Glutamatergic neuron (in vitro differentiated cells): Measurements from ENCODE around the gene SEC22A. TPM values are rescaled to one million over a fixed set of nuclear protein-coding genes. Genes with fewer than 3 reads are reported as not detected.
"Not testable (repeated sequence)": the region's sequence is repeated elsewhere in the genome, so short reads cannot be mapped to it uniquely, and the experiment has no call there.

Source experiments
- DNase-seq: peaks from one replicate; pipeline ENCODE4 v3.0.0; 2022
- H3K27ac Mint-ChIP-seq: one replicate; pipeline ENCODE4 v1.8.0; 2020; ENCODE audit warnings: mild to moderate bottlenecking, mixed read lengths, inconsistent platforms; ENCODE audit not compliant: unreplicated experiment
- H3K27me3 Mint-ChIP-seq: one replicate; pipeline ENCODE4 v1.8.0; 2020; ENCODE audit warnings: mild to moderate bottlenecking, moderate library complexity, mixed read lengths, inconsistent platforms; ENCODE audit not compliant: unreplicated experiment
- H3K36me3 Mint-ChIP-seq: one replicate; pipeline ENCODE4 v1.8.0; 2020; ENCODE audit warnings: mild to moderate bottlenecking, mixed read lengths, inconsistent platforms; ENCODE audit not compliant: unreplicated experiment
- H3K4me1 Mint-ChIP-seq: one replicate; pipeline ENCODE4 v1.8.0; 2020; ENCODE audit warnings: mild to moderate bottlenecking, low read depth, mixed read lengths, inconsistent platforms; ENCODE audit not compliant: unreplicated experiment
- H3K4me3 Mint-ChIP-seq: one replicate; pipeline ENCODE4 v1.8.0; 2020; ENCODE audit warnings: mild to moderate bottlenecking, mixed read lengths, inconsistent platforms; ENCODE audit not compliant: unreplicated experiment
- H3K9me3 Mint-ChIP-seq: one replicate; pipeline ENCODE4 v1.8.0; 2020; ENCODE audit warnings: mild to moderate bottlenecking, moderate library complexity, mixed read lengths, inconsistent platforms; ENCODE audit not compliant: unreplicated experiment
- total RNA-seq: library from RNA; stranded (reverse); fragmentation: NEBNext Ultra II Directional; extraction: Animal tissue kit (Norgen Biotek cat#: 25700); gene quantifications from one replicate; pipeline ENCODE4 v1.2.1, GENCODE V29; 2021; ENCODE audit not compliant: unreplicated experiment
- TF ChIP-seq, protein P1 (sequence below): fragments of 200-600 bp; sonication (generic); IDR thresholded peaks from one replicate; pipeline ENCODE4 v1.5.0; 2021; ENCODE audit not compliant: partially characterized antibody, unreplicated experiment

Gene SEC22A
- total RNA-seq, 1 donor from 2014 or later = 14.6 TPM

DNA sequence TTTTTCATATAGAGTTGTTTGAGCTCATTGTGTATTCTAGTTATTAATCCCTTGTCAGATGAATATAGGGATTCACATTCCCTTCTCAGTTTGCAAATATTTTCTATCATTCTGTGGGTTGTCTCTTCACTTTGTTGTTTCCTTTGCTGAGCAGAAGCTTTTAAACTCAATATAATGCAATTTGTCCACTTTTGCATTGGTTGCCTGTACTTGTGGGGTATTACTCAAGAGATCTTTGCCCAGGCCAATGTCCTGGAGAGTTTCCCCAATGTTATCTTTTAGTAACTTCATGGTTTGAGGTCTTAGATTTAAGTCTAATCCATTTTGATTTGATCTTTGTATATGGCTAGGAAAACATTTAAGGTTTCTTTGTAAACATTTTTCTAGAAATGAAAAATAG is 24.8 kb downstream of the SEC22A start:
- H3K4me1 Mint-ChIP-seq = no peaks in the 10 kb centered on the region
- peaks cover 29% of the 10 kb centered on the region for H3K36me3 Mint-ChIP-seq
- no peaks in the 10 kb centered on the region for H3K27me3 Mint-ChIP-seq

DNA sequence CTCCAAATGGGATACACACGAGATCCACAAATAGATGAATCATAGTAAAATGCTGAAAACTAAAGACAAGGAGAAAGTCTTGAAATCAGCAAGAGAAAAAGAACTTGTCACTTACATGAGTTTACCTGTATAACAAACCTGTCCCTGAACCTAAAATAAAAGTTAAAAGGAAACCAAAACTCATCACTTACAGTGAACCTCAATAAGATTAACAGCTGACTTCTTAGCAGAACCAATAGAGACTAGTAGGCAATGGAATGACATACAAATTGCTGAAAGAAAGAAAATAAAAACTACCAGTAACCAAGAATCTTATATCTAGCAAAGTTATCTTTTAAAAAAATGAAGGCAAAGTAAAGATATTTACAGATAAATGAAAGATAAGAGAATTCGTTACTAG is 27.4 kb downstream of the SEC22A start:
- Mint-ChIP-seq H3K4me1 (no peaks in the 10 kb centered on the region), H3K9me3 (no peaks in the 10 kb centered on the region), H3K36me3 (peaks cover 29% of the 10 kb centered on the region), H3K27ac (no peak overlapping the region), H3K27me3 (no peaks in the 10 kb centered on the region), H3K4me3 (no peak overlapping the region)
- TF ChIP-seq, protein P1, sequence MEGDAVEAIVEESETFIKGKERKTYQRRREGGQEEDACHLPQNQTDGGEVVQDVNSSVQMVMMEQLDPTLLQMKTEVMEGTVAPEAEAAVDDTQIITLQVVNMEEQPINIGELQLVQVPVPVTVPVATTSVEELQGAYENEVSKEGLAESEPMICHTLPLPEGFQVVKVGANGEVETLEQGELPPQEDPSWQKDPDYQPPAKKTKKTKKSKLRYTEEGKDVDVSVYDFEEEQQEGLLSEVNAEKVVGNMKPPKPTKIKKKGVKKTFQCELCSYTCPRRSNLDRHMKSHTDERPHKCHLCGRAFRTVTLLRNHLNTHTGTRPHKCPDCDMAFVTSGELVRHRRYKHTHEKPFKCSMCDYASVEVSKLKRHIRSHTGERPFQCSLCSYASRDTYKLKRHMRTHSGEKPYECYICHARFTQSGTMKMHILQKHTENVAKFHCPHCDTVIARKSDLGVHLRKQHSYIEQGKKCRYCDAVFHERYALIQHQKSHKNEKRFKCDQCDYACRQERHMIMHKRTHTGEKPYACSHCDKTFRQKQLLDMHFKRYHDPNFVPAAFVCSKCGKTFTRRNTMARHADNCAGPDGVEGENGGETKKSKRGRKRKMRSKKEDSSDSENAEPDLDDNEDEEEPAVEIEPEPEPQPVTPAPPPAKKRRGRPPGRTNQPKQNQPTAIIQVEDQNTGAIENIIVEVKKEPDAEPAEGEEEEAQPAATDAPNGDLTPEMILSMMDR = no peak
- no peak for DNase-seq

More for the DNA sequence above, 24.8 kb downstream of the SEC22A start:
- H3K9me3 Mint-ChIP-seq = no peaks in the 10 kb centered on the region
- TF ChIP-seq, protein P1 = no peak
- no peak overlapping the region for H3K27ac Mint-ChIP-seq
- H3K4me3 Mint-ChIP-seq = no peak overlapping the region
- no peak for DNase-seq

DNA sequence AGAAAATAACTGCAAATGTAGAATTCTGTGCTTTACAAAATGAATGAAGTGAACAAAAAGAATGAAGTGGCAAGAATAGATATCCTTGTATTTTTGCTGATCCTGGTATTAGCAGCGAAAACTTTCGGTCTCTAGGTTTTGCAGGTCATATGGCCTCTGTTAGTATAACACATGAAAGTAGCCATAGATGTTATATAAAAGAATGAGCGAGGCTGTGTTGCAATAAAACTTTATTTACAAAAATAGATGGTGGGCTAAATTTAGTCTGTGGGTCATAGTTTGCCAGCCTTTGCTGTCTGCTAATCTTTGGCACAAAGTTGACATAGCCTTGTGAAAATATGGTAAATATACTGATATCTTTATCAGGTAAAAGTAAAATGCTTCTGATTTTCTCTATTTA is 35.2 kb downstream of the SEC22A start:
- H3K36me3 Mint-ChIP-seq = peaks cover 18% of the 10 kb centered on the region
- H3K9me3 Mint-ChIP-seq = no peaks in the 10 kb centered on the region
- no peak overlapping the region for H3K4me3 Mint-ChIP-seq
- no peak overlapping the region for H3K27ac Mint-ChIP-seq
- no peak for DNase-seq
- no peaks in the 10 kb centered on the region for H3K27me3 Mint-ChIP-seq
- no peaks in the 10 kb centered on the region for H3K4me1 Mint-ChIP-seq
- TF ChIP-seq, protein P1 = no peak

DNA sequence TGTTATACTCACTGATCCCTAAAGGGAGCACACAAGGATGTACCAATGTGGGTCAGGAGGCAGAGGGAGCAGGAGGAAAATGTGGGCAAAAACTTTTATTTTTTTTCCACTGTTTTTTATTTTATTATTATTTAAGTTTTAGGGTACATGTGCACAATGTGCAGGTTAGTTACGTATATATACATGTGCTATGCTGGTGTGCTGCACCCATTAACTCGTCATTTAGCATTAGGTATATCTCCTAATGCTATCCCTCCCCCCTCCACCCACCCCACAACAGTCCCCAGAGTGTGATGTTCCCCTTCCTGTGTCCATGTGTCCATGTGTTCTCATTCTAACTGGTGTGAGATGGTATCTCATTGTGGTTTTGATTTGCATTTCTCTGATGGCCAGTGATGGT is 37.4 kb downstream of the SEC22A start:
- H3K27ac Mint-ChIP-seq, H3K4me3 Mint-ChIP-seq, H3K9me3 Mint-ChIP-seq, H3K27me3 Mint-ChIP-seq, DNase-seq, H3K4me1 Mint-ChIP-seq: not testable (repeated sequence)
- H3K36me3 Mint-ChIP-seq = peaks cover 21% of the 10 kb centered on the region

DNA sequence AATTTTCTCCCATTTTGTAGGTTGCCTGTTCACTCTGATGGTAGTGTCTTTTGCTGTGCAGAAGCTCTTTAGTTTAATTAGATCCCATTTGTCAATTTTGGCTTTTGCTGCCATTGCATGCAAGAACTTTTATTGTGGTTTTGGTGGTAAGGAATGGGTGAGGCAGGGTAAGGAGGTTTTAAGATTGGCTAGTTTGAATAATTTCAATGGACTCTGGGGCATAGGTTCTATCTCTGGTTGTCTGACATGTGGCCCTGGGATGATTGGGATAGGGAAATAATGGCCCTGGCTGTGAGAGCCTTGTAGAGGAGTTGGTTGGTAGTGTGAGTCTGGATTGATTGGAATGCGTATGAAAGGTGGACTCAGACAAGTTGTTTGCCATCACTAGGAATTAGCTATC is 38.0 kb downstream of the SEC22A start:
- no peak for DNase-seq
- H3K27me3 Mint-ChIP-seq = no peaks in the 10 kb centered on the region
- H3K36me3 Mint-ChIP-seq = peaks cover 21% of the 10 kb centered on the region
- H3K4me3 Mint-ChIP-seq = no peak overlapping the region
- H3K27ac Mint-ChIP-seq = no peak overlapping the region
- no peaks in the 10 kb centered on the region for H3K4me1 Mint-ChIP-seq
- TF ChIP-seq, protein P1 = no peak
- H3K9me3 Mint-ChIP-seq = no peaks in the 10 kb centered on the region

DNA sequence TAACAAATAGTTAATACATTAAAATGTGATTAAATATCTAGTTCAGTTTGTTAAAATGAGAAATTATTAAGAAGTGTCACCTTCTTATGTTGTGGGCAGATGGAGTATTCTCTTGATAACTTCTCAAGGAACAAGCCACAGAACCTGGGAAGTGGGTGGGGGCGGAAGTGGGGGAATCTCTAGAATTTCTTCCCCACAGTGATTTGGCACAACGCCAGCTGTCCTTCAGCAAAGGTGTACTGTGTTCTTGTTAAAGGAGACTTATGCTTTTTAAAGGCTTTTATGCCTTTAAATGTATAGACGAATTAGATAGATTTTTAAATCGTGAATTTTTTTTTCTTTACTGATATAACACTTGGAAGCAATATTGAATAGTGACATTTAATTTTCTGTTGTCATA is 42.4 kb downstream of the SEC22A start:
- Mint-ChIP-seq H3K4me3 (no peak overlapping the region), H3K36me3 (peaks cover 18% of the 10 kb centered on the region), H3K4me1 (peaks cover 18% of the 10 kb centered on the region), H3K27ac (no peak overlapping the region), H3K27me3 (no peaks in the 10 kb centered on the region), H3K9me3 (no peaks in the 10 kb centered on the region)
- TF ChIP-seq, protein P1 = no peak
- no peak for DNase-seq
